GM23338 (cell line): ENCODE results near the gene SNX4.

ENCODE experiments used
- CTCF ChIP-seq, 2 experiments: fragments of 200-600 bp in 1 of 2; sonication (generic) in 1 of 2; conservative IDR thresholded peaks; 2 replicates each; pipeline versions ENCODE4 v1.5.1 to v1.6.1; 2016 to 2017; ENCODE audit warnings: antibody characterized with exemption in 2 of 2, low read depth in 2 of 2, mild to moderate bottlenecking in 2 of 2, moderate library complexity in 1 of 2
- EZH2 ChIP-seq: fragments of 200-600 bp; sonication (generic); IDR thresholded peaks from one replicate; pipeline ENCODE4 v1.8.0; 2017; ENCODE audit warnings: antibody characterized with exemption, mild to moderate bottlenecking, low read depth; ENCODE audit not compliant: unreplicated experiment
- POLR2AphosphoS5 ChIP-seq: IDR thresholded peaks from 2 replicates; pipeline ENCODE4 v1.6.1; 2016; ENCODE audit warnings: antibody characterized with exemption, low read depth

- TF ChIP-seq CTCF (conservative IDR thresholded peaks at IDR 0.05; ENCODE audit: low read depth in 2 of 2) (no peak), POLR2AphosphoS5 (no peak), EZH2 (no peak)
Measured at GRCh38 chr3:125401402-125401801, 118.6 kb downstream of the SNX4 start.
